Gastroesophageal sphincter (tissue), 4 donors: ENCODE measurements around the gene ROCK1. TPM values are rescaled to one million over a fixed set of nuclear protein-coding genes. Genes with fewer than 3 reads are reported as not detected.

Experiments
- ATAC-seq: fragments of 150-250 bp; one replicate; pipeline ENCODE4 v1.9.1; 2016; ENCODE audit warnings: mild to moderate bottlenecking, moderate library complexity
- H3K27ac ChIP-seq, 4 donors: fragments of 200-600 bp; sonication (generic) in 3 of 4; 1 replicate in 3 of 4; 2 replicates in 1 of 4; pipeline ENCODE4 v1.5.1; 2016 to 2019
- H3K27me3 ChIP-seq: fragments of 200-600 bp; sonication (generic); one replicate; pipeline ENCODE4 v1.5.1; 2019
- H3K36me3 ChIP-seq, 2 donors: fragments of 200-600 bp; sonication (generic); one replicate each; pipeline ENCODE4 v1.5.1; 2019; ENCODE audit warnings: control low read depth in 1 of 2
- H3K4me1 ChIP-seq, 3 donors: fragments of 200-600 bp; sonication (generic); 1 replicate in 2 of 3; 2 replicates in 1 of 3; pipeline ENCODE4 v1.5.1; 2016 to 2019; ENCODE audit warnings: control low read depth in 2 of 3
- H3K4me3 ChIP-seq, 2 donors: fragments of 200-600 bp; sonication (generic); one replicate each; pipeline ENCODE4 v1.5.1; 2019; ENCODE audit warnings: mild to moderate bottlenecking in 1 of 2, moderate library complexity in 1 of 2
- H3K9me3 ChIP-seq, 3 donors: fragments of 200-600 bp; sonication (generic); one replicate each; pipeline ENCODE4 v1.5.1; 2017 to 2019; ENCODE audit warnings: control low read depth in 2 of 3
- CTCF ChIP-seq, 4 experiments: fragments of 200-600 bp in 2 of 4; fragments of 450-650 bp in 2 of 4; sonication (generic) in 1 of 4; IDR thresholded peaks; one replicate each; pipeline ENCODE4 v1.5.1; 2017 to 2019; ENCODE audit warnings: antibody characterized with exemption in 4 of 4, mild to moderate bottlenecking in 2 of 4, moderate library complexity in 2 of 4
- EP300 ChIP-seq: sonication (generic); formaldehyde crosslinking; IDR thresholded peaks from one replicate; pipeline ENCODE4 v1.6.1; 2017; ENCODE audit warnings: antibody characterized with exemption, mild to moderate bottlenecking
- POLR2A ChIP-seq, 2 donors: fragments of 450-650 bp; IDR thresholded peaks; one replicate each; pipeline ENCODE4 v1.6.1; 2017; ENCODE audit warnings: antibody characterized with exemption in 2 of 2, mild to moderate bottlenecking in 2 of 2, moderate library complexity in 1 of 2
- POLR2AphosphoS5 ChIP-seq: sonication (generic); formaldehyde crosslinking; IDR thresholded peaks from one replicate; pipeline ENCODE4 v1.6.1; 2017; ENCODE audit warnings: antibody characterized with exemption
- WGBS, 2 donors: methylation state at CpG; one replicate each; pipeline ENCODE4 v1.1.5; 2018; ENCODE audit warnings: low coverage in 1 of 2; 5-methylcytosine and 5-hydroxymethylcytosine counted together
- total RNA-seq, 4 donors: library from RNA; depleted of rRNA; stranded (reverse); fragments of >200 nt; gene quantifications; one replicate each; pipeline ENCODE4 v1.1.0, GENCODE V29; 2016

Gene ROCK1
- total RNA-seq, 4 donors from 2014 or later: 130 to 139 (median 133) TPM

GRCh38 chr18:21056545-21056944 is 55.1 kb downstream of the ROCK1 start:
- ATAC-seq: no peak
- no peak overlapping the region for H3K4me3 ChIP-seq
- H3K4me1 ChIP-seq: peaks cover 15 to 52% (median 20%) of the 10 kb centered on the region in 3 donors
- no peak overlapping the region for H3K27ac ChIP-seq
- no peaks in the 10 kb centered on the region for H3K36me3 ChIP-seq
- H3K9me3 ChIP-seq: no peaks in the 10 kb centered on the region
- H3K27me3 ChIP-seq: no peaks in the 10 kb centered on the region
- TF ChIP-seq POLR2A (IDR thresholded peaks at IDR 0.05) (no peak), CTCF (IDR thresholded peaks at IDR 0.05) (no peak), POLR2AphosphoS5 (no peak), EP300 (no peak)

- Histone ChIP-seq H3K27ac (peak overlapping the region in 2 of 4 donors; percentile 34 to 75), H3K4me3 (no peak overlapping the region), H3K9me3 (no peaks in the 10 kb centered on the region), H3K36me3 (no peaks in the 10 kb centered on the region), H3K4me1 (peaks cover 21 to 74% (median 34%) of the 10 kb centered on the region in 3 donors), H3K27me3 (no peaks in the 10 kb centered on the region)
- 52 to 62% methylated on average over 3 of the region's 3 CpGs for WGBS, 2 donors
- no peak for TF ChIP-seq POLR2AphosphoS5
- no peak for TF ChIP-seq CTCF (IDR thresholded peaks at IDR 0.05)
- TF ChIP-seq EP300: no peak
- TF ChIP-seq POLR2A (IDR thresholded peaks at IDR 0.05): no peak
- ATAC-seq: no peak
Measured at GRCh38 chr18:21054252-21054821, 57.3 kb downstream of the ROCK1 start.

- ATAC-seq: peak; percentile 98
- Histone ChIP-seq H3K36me3 (no peaks in the 10 kb centered on the region), H3K27me3 (no peaks in the 10 kb centered on the region), H3K4me1 (peaks cover 23 to 77% (median 38%) of the 10 kb centered on the region in 3 donors), H3K4me3 (no peak overlapping the region), H3K27ac (peak overlapping the region; percentile 60 to 81 (median 74)), H3K9me3 (no peaks in the 10 kb centered on the region)
- TF ChIP-seq POLR2AphosphoS5: peak; percentile 87
- TF ChIP-seq EP300: no peak
Measured at GRCh38 chr18:21053127-21053526, 58.5 kb downstream of the ROCK1 start.

- Histone ChIP-seq H3K9me3 (no peaks in the 10 kb centered on the region), H3K27me3 (no peaks in the 10 kb centered on the region), H3K27ac (peak overlapping the region; percentile 43 to 81 (median 74)), H3K4me3 (no peak overlapping the region), H3K4me1 (peaks cover 23 to 77% (median 38%) of the 10 kb centered on the region in 3 donors), H3K36me3 (peaks cover 0 to 3% of the 10 kb centered on the region in 2 donors)
- no peak for TF ChIP-seq CTCF (IDR thresholded peaks at IDR 0.05)
- TF ChIP-seq POLR2AphosphoS5: no peak
- no peak for TF ChIP-seq EP300
- TF ChIP-seq POLR2A (IDR thresholded peaks at IDR 0.05): no peak
- ATAC-seq: no peak
- WGBS, 2 donors: 83% methylated on average over 1 of the region's 5 CpGs; no CpG with 5 or more reads in 1 of the 2 donors
Measured at GRCh38 chr18:21052385-21052784, 59.2 kb downstream of the ROCK1 start.

- Histone ChIP-seq H3K4me3 (no peak overlapping the region), H3K36me3 (peaks cover 0 to 5% of the 10 kb centered on the region in 2 donors), H3K27me3 (no peaks in the 10 kb centered on the region), H3K4me1 (peaks cover 23 to 79% (median 38%) of the 10 kb centered on the region in 3 donors), H3K9me3 (no peaks in the 10 kb centered on the region), H3K27ac (peak overlapping the region; percentile 43 to 81 (median 74))
- 40 to 73% methylated on average over 3 of the region's 3 CpGs for WGBS, 2 donors
- no peak for ATAC-seq
- no peak for TF ChIP-seq POLR2AphosphoS5
- TF ChIP-seq EP300: no peak
- TF ChIP-seq POLR2A (IDR thresholded peaks at IDR 0.05): no peak
- no peak for TF ChIP-seq CTCF (IDR thresholded peaks at IDR 0.05)
Measured at GRCh38 chr18:21051620-21052019, 60.0 kb downstream of the ROCK1 start.
